ENCODE results near the gene LRP1B. TPM values are rescaled to one million over a fixed set of nuclear protein-coding genes. Genes with fewer than 3 reads are reported as not detected.
"Not testable (repeated sequence)": the region's sequence is repeated elsewhere in the genome, so short reads cannot be mapped to it uniquely, and the experiment has no call there.

The LRP1B gene
- total and polyA plus RNA-seq, 8 donors = 0.03 to 1.6 (median 0.84) TPM

GRCh38 chr2:140990416-140990815 lies 1140.4 kb downstream of the LRP1B start:
- no peaks in the 10 kb centered on the region for H3K4me1 ChIP-seq
- ATAC-seq (no peak), DNase-seq (no peak)
- no peaks in the 10 kb centered on the region for H3K27me3 ChIP-seq
- intact Hi-C loops (cut with DNase I) = no loop called here
- H3K9me3 ChIP-seq = no peaks in the 10 kb centered on the region
- H3K36me3 ChIP-seq = no peaks in the 10 kb centered on the region
- H3K27ac ChIP-seq = no peak overlapping the region
- H3K4me3 ChIP-seq = no peak overlapping the region
- TF ChIP-seq CTCF (IDR thresholded peaks at IDR 0.05) = no peak

- no peak for TF ChIP-seq CTCF (IDR thresholded peaks at IDR 0.05)
- no peaks in the 10 kb centered on the region for H3K4me1 ChIP-seq
- H3K27me3 ChIP-seq = no peaks in the 10 kb centered on the region
- ATAC-seq = no peak
- DNase-seq = no peak
- H3K9me3 ChIP-seq = no peaks in the 10 kb centered on the region
- intact Hi-C loops (cut with DNase I) = no loop called here
- no peak overlapping the region for H3K4me3 ChIP-seq
- H3K27ac ChIP-seq = no peak overlapping the region
- no peaks in the 10 kb centered on the region for H3K36me3 ChIP-seq
Measured at GRCh38 chr2:140988597-140988996, 1142.2 kb downstream of the LRP1B start.

- H3K27me3 ChIP-seq = no peaks in the 10 kb centered on the region
- no peak for ATAC-seq
- no peak for DNase-seq
- H3K9me3 ChIP-seq = no peaks in the 10 kb centered on the region
- H3K4me3 ChIP-seq = no peak overlapping the region
- TF ChIP-seq CTCF (IDR thresholded peaks at IDR 0.05) = no peak
- no peaks in the 10 kb centered on the region for H3K4me1 ChIP-seq
- H3K27ac ChIP-seq = no peak overlapping the region
- H3K36me3 ChIP-seq = no peaks in the 10 kb centered on the region
- intact Hi-C loops (cut with DNase I) = no loop called here
Measured at GRCh38 chr2:140986456-140986855, 1144.4 kb downstream of the LRP1B start.

GRCh38 chr2:140975237-140975636 lies 1155.6 kb downstream of the LRP1B start:
- Histone ChIP-seq H3K27ac (no peak overlapping the region), H3K4me3 (no peak overlapping the region), H3K27me3 (no peaks in the 10 kb centered on the region), H3K4me1 (no peaks in the 10 kb centered on the region), H3K36me3 (no peaks in the 10 kb centered on the region), H3K9me3 (no peaks in the 10 kb centered on the region)
- no peak for TF ChIP-seq CTCF (IDR thresholded peaks at IDR 0.05)
- intact Hi-C loops (cut with DNase I) = no loop called here
- DNase-seq (no peak), ATAC-seq (no peak)

GRCh38 chr2:140972724-140973123 lies 1158.1 kb downstream of the LRP1B start:
- Histone ChIP-seq H3K4me1 (no peaks in the 10 kb centered on the region), H3K36me3 (no peaks in the 10 kb centered on the region), H3K4me3 (no peak overlapping the region), H3K9me3 (peaks cover 0 to 1% of the 10 kb centered on the region in 2 donors), H3K27me3 (no peaks in the 10 kb centered on the region), H3K27ac (no peak overlapping the region)
- no peak for TF ChIP-seq CTCF (IDR thresholded peaks at IDR 0.05)
- intact Hi-C loops (cut with DNase I) = no loop called here
- DNase-seq = no peak
- ATAC-seq = no peak

GRCh38 chr2:140964324-140964723 lies 1166.5 kb downstream of the LRP1B start:
- intact Hi-C loops (cut with DNase I); H3K27ac ChIP-seq; H3K9me3 ChIP-seq; H3K36me3 ChIP-seq; ATAC-seq; H3K4me3 ChIP-seq; H3K4me1 ChIP-seq; H3K27me3 ChIP-seq; DNase-seq: not testable (repeated sequence)

Measured in left lung (tissue), 10 donors.